Measurements from ENCODE around the gene KLB.

DNA sequence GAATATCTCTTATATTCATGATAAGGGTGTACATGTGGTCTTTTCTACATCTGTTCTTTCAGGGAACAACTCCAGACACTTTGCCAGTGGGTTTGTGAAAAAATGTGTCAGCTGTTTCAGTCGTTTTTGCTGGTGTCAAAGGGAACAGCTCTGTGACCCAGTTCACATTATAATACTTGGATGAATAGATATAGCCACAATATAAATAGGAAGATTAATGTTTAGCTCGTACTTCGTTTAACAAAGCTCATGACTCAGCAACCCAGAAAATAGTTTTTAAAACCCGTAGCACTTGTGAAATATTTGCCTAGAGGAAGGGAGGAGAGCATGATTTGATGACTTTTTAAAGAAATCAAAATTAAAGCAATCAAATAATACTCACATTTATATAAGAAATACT, 60.0 kb downstream of the KLB start:
- TF ChIP-seq, protein P1, sequence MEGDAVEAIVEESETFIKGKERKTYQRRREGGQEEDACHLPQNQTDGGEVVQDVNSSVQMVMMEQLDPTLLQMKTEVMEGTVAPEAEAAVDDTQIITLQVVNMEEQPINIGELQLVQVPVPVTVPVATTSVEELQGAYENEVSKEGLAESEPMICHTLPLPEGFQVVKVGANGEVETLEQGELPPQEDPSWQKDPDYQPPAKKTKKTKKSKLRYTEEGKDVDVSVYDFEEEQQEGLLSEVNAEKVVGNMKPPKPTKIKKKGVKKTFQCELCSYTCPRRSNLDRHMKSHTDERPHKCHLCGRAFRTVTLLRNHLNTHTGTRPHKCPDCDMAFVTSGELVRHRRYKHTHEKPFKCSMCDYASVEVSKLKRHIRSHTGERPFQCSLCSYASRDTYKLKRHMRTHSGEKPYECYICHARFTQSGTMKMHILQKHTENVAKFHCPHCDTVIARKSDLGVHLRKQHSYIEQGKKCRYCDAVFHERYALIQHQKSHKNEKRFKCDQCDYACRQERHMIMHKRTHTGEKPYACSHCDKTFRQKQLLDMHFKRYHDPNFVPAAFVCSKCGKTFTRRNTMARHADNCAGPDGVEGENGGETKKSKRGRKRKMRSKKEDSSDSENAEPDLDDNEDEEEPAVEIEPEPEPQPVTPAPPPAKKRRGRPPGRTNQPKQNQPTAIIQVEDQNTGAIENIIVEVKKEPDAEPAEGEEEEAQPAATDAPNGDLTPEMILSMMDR (IDR thresholded peaks at IDR 0.05; ENCODE audit: insufficient read depth, low read length) = no peak
- TF ChIP-seq POLR2AphosphoS5 (IDR thresholded peaks at IDR 0.05; ENCODE audit: low read depth) (no peak), SPI1 (IDR thresholded peaks at IDR 0.05; ENCODE audit: borderline replicate concordance, low read depth) (no peak)
- TF ChIP-seq, protein P2, sequence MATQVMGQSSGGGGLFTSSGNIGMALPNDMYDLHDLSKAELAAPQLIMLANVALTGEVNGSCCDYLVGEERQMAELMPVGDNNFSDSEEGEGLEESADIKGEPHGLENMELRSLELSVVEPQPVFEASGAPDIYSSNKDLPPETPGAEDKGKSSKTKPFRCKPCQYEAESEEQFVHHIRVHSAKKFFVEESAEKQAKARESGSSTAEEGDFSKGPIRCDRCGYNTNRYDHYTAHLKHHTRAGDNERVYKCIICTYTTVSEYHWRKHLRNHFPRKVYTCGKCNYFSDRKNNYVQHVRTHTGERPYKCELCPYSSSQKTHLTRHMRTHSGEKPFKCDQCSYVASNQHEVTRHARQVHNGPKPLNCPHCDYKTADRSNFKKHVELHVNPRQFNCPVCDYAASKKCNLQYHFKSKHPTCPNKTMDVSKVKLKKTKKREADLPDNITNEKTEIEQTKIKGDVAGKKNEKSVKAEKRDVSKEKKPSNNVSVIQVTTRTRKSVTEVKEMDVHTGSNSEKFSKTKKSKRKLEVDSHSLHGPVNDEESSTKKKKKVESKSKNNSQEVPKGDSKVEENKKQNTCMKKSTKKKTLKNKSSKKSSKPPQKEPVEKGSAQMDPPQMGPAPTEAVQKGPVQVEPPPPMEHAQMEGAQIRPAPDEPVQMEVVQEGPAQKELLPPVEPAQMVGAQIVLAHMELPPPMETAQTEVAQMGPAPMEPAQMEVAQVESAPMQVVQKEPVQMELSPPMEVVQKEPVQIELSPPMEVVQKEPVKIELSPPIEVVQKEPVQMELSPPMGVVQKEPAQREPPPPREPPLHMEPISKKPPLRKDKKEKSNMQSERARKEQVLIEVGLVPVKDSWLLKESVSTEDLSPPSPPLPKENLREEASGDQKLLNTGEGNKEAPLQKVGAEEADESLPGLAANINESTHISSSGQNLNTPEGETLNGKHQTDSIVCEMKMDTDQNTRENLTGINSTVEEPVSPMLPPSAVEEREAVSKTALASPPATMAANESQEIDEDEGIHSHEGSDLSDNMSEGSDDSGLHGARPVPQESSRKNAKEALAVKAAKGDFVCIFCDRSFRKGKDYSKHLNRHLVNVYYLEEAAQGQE (IDR thresholded peaks at IDR 0.05; ENCODE audit: insufficient replicate concordance, low read depth) = no peak
